HPDE6-E6E7 (cell line): ENCODE results near the gene PAIP1.
"Not testable (repeated sequence)": the region's sequence is repeated elsewhere in the genome, so short reads cannot be mapped to it uniquely, and the experiment has no call there.

Source experiments
- DNase-seq: peaks from one replicate; pipeline ENCODE4 v3.0.0; 2011; ENCODE audit warnings: missing footprints; ENCODE audit errors: extremely low spot score

Gene PAIP1, protein sequence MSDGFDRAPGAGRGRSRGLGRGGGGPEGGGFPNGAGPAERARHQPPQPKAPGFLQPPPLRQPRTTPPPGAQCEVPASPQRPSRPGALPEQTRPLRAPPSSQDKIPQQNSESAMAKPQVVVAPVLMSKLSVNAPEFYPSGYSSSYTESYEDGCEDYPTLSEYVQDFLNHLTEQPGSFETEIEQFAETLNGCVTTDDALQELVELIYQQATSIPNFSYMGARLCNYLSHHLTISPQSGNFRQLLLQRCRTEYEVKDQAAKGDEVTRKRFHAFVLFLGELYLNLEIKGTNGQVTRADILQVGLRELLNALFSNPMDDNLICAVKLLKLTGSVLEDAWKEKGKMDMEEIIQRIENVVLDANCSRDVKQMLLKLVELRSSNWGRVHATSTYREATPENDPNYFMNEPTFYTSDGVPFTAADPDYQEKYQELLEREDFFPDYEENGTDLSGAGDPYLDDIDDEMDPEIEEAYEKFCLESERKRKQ

GRCh38 chr5:43556857-43557542 is at the start of gene PAIP1:
Gene PAIP1 (minus strand): TSS chr5:43557077. CDS start chr5:43556846, 231 bp downstream.
- peak; percentile 86 for DNase-seq

GRCh38 chr5:43606351-43606750 is 49.5 kb upstream of the PAIP1 start:
- no peak for DNase-seq

GRCh38 chr5:43604699-43605098 is 47.8 kb upstream of the PAIP1 start:
- no peak for DNase-seq

DNA sequence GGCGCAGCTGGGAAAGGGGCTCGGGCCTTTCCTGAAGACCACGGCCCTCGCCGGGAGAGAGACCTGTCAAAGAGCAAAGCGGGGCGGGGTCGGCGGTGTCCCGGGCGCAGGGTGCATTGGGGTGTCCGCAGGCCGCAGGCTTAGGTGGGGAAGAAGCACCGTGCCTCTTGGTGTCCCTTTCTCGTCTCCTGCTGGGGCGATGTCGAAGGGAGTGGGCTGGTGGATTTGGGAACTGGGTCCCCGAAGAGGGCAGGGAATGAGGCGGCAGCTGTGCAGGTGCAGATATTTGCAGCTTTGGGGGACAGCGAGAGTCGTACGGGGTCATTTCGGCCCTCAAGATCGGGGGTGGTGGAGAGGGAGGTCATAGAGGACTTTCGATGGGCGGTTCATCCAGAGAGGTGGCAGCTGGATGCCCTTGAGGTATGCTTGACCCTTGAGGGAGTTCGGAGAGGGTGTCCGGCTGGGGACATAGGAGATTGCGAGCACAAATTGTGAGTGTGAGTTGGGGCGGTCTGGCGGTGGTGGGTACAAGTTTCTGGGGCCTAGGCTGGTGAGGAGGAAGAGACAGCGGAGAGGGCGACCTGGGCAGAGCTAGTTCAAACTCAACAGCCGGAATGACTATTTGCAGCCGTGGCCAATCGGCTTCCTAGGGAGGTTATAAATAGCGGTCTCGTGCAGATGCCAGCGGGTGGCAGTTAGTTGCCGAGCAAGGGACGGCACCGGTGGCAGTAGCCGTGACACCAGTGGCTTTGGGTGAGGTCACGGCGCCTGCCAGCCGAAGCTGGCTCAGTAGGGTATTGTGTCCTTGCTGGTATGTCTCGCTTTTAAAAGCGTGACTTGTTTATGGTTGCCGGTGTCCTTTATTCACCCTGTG is 46.7 kb upstream of the PAIP1 start:
- no peak for DNase-seq

GRCh38 chr5:43602461-43603343 is 45.8 kb upstream of the PAIP1 start, which contains the start of gene NNT:
Gene NNT (plus strand): TSS chr5:43603180. CDS start chr5:43609196, 6,016 bp downstream.
- no peak for DNase-seq

GRCh38 chr5:43601454-43602260 is 44.8 kb upstream of the PAIP1 start:
- no peak for DNase-seq

- not testable (repeated sequence) for DNase-seq
Observed at GRCh38 chr5:43598927-43599326, 42.0 kb upstream of the PAIP1 start.

GRCh38 chr5:43592363-43592762 is 35.5 kb upstream of the PAIP1 start:
- DNase-seq: no peak

DNA sequence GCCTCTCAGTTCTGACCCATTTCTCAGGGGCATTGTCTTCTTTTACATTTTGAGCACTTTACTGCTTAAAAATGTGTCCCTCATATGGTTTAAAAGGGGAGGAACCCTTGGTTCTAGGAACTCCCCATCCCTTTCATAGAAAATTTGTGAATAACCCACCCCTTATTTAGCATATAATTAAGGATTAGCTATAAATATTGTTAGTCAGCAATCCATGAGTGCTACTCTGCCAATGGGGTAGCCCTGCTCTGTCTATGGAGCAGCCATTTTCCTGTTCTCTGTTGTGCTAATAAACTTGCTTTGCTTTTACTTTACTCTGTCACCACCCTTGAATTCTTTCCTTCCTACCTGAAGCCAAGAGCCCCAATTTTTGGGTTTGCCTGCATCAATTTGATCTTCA is 33.8 kb upstream of the PAIP1 start:
- no peak for DNase-seq

- no peak for DNase-seq
Observed at GRCh38 chr5:43589310-43589709, 32.4 kb upstream of the PAIP1 start.

- DNase-seq: no peak
Observed at GRCh38 chr5:43588842-43589241, 32.0 kb upstream of the PAIP1 start.

- DNase-seq: no peak
Observed at GRCh38 chr5:43584166-43584699, 27.4 kb upstream of the PAIP1 start.

DNA sequence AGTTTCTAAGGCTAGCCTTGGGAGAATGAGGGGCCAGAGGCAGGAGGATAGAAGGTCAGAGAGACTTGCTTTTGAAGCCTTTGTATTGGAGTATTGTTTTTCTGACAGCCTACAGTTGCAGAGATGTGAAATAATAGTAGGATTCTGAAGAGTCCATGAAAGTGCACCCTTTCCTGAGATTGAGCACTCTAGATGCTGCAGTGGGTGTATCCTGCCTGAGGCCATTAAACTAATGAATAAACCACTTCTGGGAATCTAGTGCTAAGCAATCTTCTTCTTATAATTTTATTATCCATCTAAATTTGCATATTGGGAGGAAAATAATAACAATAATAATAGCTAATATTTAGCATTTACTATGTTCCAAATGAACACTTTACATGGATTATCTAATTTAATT is 26.8 kb upstream of the PAIP1 start:
- no peak for DNase-seq

DNA sequence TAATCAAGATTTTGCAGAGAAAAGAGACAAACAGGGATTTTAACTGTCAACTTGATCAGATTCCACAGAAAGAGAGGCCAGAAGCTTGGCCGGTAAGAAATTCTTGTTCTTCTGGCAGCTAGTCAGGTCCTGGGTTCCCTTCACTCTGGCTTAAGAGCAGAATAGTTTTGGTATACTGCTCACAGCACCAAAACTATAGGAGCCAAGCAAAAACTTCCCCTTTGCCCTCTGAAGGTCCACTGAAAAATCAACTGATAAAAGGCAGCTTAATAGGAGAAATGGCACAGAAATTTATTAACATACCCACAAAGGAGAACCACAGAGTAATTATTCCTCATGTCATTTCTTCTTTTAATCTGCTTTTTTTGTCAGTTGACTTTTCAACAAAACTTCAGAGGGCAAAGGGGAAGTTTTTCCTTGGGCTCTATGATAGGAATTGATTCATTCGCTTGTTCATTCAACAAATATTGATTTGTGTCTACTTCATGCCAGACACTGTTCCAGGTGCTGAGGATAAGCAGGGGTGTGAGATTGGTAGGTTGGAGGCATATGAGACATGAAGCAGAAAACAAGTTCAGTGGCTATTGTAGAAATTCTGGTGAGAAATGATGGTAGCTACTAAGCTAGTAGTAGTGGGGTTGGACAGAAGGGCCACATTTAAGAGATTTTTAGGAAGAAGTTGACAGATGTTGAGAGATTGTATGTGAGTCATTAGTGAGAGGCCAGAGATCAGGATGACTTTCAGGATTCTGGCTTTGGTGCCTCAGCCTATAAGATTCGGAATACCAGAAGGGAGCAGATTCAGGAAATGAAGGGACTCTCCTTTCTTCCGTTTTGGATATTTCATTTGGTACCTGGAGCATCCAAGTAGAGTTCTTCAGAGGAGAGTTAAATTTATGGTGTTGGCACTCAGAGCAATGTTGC is 25.5 kb upstream of the PAIP1 start:
- no peak for DNase-seq

- DNase-seq: no peak
Observed at GRCh38 chr5:43581398-43581797, 24.5 kb upstream of the PAIP1 start.

DNA sequence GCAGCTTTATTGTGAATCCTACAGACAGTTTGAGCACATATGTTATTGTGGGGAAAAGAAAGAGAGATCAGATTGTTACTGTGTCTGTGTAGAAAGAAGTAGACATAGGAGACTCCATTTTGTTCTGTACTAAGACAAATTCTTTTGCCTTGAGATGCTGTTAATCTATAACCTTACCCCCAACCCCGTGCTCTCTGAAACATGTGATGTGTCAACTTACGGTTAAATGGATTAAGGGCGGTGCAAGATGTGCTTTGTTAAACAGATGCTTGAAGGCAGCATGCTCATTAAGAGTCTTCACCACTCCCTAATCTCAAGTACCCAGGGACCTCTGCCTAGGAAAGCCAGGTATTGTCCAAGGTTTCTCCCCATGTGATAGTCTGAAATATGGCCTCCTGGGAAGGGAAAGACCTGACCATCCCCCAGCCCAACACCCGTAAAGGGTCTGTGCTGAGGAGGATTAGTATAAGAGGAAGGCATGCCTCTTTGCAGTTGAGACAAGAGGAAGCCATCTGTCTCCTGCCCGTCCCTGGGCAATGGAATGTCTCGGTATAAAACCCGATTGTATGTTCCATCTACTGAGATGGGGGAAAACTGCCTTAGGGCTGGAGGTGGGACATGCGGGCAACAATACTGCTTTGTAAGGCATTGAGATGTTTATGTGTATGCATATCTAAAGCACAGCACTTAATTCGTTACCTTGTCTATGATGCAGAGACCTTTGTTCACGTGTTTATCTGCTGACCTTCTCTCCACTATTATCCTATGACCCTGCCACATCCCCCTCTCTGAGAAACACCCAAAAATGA is 23.7 kb upstream of the PAIP1 start:
- DNase-seq: not testable (repeated sequence)

GRCh38 chr5:43573058-43573457 is 16.2 kb upstream of the PAIP1 start:
- no peak for DNase-seq

DNA sequence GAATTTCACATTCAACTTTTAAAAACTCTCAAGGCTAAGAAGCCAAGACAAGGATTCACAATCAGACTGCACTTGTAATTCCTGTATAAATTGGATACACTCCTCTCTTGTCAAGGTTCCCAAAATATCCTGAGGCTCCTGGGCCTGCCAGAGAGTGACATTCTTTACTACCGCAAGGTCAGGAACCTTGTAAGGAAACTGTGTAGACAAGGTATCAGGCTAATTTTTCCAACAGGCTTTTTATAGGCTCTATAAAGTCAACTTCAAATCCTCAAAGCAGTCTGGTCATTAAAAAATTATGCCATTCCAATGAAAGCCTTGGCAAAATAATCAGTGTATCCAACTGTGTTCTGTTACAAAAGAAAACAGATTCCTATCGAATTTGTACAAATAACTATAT is 15.5 kb upstream of the PAIP1 start:
- DNase-seq: no peak
